Stimulated activated CD8-positive, alpha-beta memory T cell treated with anti-CD3 and anti-CD28 coated beads, Interleukin-7, amount 100 ng/mL, for 48 hours (primary cell): ENCODE data around the gene DRAP1.

Experiments used
- DNase-seq, 2 donors: peaks; one replicate each; pipeline ENCODE4 v3.0.0-alpha.2; 2020; ENCODE audit warnings: low read depth in 1 of 2; ENCODE audit errors: extremely low read depth in 1 of 2

DRAP1 gene, protein sequence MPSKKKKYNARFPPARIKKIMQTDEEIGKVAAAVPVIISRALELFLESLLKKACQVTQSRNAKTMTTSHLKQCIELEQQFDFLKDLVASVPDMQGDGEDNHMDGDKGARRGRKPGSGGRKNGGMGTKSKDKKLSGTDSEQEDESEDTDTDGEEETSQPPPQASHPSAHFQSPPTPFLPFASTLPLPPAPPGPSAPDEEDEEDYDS

DNA sequence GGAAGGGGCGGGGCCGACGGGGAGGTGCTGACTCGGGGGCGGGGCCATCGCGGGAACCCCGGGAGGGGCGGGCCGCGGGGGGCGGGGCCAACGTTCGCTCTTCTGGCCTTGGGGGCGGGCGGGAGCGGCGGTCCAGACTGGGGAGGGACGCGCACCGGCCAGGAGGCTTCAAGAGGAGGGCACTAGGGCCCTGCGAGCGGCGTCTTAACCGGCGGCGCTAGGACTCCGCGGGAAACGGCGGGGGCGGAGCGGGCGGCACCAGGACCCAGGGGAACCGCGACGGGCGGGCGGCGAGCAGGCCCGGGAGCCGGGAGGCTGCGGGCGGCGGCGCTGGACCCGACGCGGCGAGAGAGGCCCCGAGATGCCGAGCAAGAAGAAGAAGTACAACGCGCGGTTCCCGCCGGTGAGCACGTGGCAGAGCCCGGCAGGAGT, at the start of gene DRAP1:
DRAP1 (plus strand) TSS at position 286 of the 432 bp plus-strand sequence; CDS start at position 362, 76 bp downstream.
- peak; percentile 97 to 98 for DNase-seq

DNA sequence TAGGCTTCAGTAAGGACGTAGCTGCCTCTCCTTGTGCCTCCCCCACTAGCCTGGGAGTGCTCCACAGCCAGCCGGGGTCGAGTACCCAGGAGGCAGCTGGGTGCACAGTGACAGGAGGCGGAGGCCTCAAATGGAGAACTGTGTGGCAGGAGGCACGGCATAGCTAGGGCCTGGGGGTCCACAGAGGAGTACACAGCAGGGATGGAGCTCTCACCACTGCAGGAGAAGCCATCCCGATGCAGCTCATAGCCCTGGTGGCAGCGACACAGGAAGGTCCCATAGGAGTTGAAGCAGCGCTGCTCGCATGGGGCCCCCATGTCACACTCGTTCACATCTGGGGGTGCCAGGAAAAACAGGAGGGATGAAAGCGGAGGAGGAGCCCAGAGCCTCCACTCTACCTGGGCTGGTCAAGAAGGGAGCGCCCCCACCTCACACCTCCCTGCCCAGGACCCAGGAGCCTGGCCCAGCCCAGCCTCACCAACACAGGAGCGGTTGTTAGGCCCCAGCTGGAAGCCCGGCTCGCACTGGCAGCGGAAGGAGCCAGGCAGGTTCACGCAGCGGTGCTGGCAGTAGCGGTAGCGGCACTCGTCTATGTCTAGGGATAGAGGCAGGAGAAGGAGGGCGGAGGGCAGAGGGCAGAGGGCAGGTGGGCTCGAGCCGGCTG, 49.5 kb upstream of the DRAP1 start:
- no peak for DNase-seq

DNA sequence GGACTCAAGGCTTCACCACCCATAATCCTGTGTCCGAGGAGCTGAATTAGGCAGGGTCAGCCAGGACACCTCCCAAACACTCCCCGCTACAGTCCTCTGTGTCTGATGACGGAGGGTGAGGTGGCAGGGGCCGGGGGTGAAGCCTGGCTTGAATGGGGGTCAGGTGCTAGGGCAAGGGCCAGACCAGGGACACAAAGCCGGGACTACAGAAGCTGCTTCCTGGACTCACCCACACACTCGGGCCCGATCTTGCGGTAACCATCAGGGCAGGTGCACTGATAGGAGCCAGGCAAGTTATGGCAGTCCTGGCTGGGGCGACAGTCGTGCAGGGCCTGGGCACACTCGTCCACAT, 48.9 kb upstream of the DRAP1 start:
- DNase-seq: no peak

DNA sequence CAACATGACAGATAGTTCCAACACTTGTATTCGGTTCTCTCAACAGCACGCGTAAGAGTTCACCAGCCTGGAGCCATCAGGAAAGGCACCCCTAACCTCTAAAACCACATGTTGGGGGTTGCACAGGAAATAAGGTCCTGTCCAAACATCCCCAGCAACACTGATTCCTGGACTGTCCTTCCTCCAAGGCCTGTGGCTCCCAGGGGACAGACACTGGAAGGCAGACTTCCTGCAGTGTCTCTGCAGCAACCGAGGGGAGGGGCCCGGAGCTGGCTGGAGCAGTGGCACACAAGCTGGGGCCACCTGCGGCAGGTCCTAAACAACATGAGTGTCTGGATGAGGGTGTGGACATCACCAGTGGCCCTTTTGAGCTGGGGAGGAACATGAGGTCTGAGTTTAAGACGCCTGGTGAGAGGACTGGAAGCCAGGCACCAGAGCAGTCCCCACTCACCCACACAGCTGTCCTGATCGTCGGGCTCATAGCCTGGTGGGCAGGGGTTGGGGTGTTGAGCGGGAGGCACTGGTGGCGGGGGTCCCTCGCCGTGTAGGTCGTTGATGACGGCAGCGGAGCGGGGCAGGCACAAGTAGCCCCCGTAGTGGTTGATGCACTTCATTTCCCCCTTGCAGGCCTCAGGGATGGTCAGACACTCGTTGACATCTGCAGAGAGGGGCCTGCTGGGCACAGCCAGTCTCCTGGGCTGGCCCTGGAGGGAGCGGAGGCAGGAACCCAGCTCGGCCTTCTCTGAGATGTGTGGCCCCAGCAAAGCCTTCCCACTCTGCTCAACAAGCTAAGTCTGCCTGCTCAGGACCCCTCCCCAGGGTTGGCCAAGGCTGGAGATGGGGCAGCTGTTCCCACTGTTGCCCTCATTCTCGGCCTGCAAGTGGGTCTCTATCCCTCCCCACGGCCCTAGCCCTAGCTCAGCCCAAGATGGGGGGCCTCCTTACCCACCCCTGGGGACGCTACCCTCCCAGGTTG, 48.2 kb upstream of the DRAP1 start:
- no peak for DNase-seq

DNA sequence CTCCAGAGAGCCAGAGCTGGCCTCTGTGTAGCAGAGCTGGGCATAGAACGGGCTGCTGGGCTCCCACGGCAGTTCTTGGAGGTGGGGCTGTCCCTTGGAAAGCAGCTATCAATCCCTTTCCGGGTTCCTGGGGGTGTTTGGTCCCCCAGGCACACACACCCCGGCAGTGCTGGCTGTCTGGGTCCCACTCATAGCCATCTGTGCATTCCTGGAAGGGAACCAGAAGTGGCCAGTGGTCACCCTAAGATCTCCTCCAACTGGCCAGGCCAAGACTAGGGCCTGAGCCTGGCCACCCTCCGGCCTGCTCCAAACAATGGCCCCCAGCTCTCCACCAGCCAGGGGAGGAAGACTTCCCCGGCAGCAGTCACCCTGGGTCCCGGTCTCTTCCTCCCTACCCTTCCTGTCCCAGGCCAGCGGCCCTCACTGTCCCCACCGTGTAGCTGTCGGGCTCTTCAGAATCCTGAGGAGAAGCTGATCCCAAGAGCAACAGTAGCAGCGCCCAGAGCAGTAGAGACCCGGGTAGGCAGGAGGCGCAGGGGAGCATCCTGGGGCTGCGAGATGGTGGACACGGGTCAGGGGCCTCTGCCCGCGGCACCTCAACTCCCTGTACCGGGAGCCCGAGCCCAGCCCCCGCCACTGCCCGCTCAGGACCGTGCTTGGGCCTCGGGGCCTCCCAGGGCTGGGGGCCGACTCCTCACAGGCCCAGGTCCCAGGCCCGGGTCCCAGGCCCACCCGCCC, 47.2 kb upstream of the DRAP1 start:
- DNase-seq: no peak

DNA sequence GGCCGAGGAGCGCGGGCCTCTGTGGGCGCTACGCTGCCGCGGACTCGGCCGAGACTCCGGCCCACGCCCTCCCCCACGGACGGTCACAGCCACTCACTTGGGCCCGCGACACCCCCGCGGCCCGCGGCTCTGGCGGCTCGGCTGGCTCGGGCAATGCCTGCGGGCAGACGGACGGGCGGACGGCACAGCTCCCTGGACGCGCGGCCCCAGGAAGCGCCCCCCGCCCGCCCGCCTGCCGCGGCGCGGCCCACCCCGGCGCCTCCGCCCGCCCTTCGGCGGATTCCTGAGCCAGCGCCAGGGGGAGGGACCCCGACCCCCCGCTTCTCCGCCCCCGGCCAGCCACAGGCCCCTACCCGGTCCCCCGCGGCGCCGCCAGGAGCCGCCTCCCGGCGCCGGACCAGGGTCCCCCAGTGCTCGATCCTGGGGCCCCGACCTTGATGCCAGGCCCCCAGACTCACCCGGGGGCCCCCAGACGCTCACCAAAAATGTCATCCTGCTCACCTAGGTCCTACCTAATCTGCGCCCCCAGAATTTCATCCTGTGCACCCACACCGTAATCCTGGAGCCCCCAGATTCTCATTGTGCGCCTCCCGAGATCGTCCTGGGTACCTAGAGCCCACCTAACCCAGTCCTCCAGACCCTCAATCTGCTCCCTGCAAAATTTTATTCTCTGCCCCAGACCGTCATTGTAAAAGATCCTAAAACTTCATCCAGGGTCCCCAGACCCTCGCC, 46.5 kb upstream of the DRAP1 start, which contains the start of gene EFEMP2:
EFEMP2 (minus strand) TSS at position 215 of the 732 bp plus-strand sequence. CDS start 446 bp downstream, outside the sequence.
- no peak for DNase-seq

DNA sequence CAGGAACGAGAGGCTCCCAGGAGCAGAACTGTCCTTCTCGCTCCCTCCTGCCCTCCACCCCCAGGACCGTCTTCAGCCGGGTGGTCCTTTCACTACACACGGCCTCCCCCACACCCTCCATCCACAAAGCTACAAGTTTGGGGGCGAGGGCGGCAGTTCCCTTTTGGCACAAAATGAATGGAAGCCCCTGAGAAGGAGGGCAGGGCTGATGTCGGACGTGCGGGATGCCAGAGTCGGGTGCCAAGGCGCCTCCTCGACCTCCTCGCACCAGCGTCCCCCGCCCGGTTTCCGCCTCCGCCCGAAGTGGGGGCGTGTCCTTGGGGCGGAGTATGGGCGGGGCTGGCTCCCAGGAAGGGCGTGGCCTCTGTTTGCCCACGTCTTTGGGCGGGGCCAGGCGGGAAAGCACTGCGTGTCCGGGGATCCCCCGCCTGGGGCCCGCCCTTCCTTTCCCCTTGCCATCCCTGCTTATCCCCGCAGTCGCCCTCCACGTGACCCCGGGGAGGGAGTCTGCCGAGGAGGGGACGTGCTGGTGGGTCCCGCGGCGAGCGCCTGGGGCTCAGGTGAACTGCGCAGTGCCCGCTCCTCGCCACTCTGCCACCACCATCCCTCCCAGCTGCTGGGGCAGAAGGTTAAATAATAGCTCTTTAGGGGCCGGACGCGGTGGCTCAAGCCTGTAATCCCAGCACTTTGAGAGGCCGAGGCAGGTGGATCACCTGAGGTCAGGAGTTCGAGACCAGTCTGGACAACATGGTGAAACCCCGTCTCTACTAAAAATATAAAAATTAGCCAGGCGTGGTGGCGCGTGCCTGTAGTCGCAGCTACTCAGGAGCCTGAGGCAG, 45.7 kb upstream of the DRAP1 start:
- DNase-seq: peak; percentile 91 to 94

DNA sequence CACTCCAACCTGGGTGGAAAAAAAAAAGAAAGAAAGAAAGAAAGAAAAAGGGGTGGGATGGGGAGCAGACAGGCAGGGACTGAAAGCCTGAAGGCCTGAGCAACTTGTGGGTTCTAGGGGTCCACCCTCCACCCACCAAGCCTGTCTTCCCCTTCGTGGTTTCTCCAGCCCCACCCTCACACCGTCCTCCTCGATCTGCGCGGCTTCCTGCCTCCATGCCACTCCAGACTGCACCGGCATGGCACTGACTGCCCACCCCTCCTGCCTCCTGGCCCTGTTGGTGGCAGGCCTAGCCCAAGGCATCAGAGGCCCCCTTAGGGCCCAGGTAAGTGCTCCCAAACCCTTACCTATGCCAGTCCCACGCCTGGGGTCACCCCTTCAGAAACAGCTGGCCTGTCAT, 39.6 kb upstream of the DRAP1 start, which contains the start of gene CTSW:
CTSW (plus strand) TSS at position 221 of the 400 bp plus-strand sequence; CDS start at position 239, 18 bp downstream.
- DNase-seq: no peak

DNA sequence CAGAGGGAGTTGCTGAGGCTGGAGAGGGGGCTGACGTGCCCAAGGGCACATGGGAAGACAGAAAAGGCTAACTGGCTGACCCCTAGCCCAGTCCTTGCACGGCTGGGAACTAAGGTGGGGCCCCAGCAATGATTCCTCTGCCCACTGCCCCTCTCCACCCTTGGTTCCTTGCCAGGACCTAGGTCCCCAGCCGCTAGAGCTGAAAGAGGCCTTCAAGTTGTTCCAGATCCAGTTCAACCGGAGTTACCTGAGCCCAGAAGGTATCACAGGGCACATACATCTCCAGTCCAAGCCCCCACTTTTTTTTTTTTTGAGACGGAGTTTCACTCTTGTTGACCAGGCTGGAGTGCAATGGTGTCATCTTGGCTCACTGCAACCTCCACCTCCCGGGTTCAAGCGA, 39.2 kb upstream of the DRAP1 start:
- DNase-seq: no peak

DNA sequence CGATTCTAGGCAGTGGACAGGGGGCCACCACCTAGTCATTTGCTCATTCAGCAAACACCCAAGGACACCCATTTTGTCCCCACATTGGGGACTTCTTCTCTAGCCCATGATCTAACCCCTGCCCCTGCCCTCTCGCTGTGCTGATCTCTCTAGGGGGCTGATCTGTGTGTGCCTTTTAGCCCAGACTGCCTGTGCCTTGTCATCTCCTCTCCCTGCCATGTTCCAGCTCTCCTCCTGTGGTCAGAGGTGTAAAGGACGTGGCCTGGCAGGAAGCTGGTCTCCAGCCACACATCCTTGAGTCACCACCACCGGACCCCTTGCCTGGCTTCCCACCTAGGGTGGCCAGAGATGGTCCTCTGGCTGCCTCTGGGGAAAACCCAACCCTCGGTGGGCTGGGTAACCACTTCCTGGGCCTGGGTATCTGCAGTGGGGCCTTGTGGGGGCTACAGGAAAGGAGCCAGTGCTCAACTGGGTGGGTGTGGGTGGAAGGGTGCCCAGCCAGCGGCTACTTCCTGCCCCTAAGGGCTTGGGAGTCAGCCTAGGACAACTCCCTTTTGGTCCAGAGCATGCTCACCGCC, 38.3 kb upstream of the DRAP1 start:
- DNase-seq: no peak

DNA sequence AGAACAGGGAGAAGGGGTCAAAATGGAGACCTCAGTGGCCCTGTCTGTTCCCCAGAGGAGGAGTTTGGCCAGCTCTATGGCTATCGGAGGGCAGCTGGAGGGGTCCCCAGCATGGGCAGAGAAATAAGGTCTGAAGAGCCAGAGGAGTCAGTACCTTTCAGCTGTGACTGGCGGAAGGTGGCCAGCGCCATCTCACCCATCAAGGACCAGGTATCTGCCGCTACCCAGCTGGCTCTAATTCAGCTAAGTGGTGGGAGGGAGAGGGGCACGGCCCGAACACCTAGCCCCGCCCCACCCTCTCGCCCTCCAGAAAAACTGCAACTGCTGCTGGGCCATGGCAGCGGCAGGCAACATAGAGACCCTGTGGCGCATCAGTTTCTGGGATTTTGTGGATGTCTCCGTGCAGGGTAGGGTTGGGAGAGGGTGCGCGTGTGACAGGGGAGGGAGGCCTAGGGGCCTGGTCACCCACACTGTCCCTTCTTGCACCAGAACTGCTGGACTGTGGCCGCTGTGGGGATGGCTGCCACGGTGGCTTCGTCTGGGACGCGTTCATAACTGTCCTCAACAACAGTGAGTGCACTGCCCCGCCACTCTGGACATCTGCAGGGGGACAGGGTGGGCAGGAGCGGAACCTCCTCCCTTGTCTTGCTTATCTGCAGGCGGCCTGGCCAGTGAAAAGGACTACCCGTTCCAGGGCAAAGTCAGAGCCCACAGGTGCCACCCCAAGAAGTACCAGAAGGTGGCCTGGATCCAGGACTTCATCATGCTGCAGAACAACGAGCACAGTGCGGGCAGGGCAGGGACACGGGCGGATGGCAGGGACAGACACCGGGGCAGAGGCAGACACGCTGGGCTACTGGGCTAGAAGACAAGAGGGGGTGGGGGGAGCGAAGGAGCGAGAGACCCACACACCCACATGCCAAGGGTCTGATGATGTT, 36.8 kb upstream of the DRAP1 start:
- no peak for DNase-seq

DNA sequence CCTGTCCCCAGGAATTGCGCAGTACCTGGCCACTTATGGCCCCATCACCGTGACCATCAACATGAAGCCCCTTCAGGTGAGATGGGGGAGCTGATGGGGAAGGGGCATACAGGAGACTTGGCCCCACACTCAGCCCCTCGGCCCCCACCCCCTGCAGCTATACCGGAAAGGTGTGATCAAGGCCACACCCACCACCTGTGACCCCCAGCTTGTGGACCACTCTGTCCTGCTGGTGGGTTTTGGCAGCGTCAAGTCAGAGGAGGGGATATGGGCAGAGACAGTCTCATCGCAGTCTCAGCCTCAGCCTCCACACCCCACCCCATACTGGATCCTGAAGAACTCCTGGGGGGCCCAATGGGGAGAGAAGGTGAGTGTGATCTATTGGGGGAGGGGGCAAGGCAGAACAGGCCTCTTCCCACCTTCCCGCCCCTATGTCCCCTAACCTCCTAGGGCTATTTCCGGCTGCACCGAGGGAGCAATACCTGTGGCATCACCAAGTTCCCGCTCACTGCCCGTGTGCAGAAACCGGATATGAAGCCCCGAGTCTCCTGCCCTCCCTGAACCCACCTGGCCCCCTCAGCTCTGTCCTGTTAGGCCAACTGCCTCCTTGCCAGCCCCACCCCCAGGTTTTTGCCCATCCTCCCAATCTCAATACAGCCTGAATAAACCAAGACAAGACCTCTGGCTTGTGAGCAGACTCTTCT, 36.0 kb upstream of the DRAP1 start:
- DNase-seq: no peak

DNA sequence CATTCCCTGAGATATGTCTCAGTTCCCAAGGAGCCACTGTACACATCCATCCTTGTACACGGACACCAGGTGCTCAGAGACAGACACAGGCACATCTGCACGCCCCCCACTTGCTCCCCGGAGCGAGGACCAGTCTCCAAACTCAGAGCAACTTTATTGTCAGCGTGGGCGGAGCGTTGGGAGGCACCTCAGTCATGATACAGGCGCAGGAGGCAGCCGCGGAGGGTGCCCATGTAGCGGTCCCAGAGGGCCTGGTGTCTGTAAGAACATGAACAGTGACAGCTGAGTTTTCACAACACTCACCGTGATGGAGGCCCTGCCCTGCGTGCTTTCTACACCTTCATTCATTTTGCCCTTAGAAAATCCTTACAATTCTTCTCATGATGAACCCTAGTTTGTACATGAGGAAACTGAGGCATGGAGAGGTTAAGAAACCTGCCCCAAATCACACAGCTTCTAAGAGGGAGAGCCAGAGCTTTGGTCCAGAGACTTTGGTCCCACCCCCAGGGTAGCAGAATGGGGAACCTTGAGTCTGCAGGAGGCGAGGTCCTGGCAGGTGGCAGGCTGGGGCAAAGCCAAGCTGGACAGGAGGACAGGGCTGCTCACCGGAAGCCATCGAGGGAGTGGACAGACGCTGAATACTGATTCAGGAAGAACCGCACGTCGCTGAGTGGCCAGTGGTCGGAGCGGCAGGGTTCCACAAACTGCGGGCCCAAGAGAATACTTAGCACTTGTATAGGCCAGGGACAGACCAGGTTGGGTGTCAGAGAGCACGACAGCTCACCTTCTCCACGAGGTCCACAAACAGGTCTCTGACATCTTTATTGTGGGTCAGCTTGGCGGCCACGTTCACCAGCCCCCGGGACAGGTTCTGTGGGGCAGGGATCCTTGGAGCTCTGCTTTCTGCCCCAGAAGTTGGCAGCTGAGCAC, 35.2 kb upstream of the DRAP1 start:
- DNase-seq: no peak

DNA sequence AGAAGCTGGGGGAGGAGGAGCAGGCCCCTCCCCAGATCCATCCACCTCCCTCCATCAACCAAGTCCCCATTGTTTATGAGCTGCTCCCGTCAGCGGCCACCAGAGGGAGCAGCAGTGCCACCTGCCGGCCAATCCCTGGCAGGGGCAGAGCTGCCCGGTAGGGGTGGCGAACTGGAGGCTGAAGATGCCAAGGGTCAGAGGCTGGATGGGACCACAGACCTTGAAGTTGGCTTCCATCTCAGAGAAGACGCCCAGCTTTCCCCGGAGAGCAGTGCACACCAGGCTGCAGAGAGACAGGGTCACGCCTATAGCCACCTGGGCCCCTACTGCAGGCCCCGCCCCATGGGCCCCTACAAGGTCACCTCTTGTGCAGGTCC, 34.5 kb upstream of the DRAP1 start:
- DNase-seq: no peak

DNA sequence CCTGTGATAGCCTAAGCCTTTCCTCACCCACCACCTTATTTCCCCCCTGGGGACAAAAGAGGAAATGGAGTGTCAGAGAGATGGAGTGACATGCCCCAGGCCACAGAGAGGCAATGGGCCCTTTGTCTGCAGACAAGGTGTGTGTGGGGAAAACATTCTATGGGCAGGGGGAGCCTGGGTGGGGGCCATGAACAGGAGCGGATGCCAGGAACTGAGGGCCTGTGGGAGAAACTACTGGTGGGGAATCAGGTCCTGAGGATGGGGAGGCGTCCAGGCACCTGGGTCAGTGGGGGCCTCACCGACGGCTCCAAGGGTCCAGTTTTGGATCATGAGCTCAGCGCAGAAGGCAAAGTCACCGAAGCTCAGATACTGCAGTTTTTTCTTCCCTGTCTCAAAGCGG, 34.0 kb upstream of the DRAP1 start:
- no peak for DNase-seq
